Measurements from ENCODE around the gene SLC9B1.
"Not testable (repeated sequence)": the region's sequence is repeated elsewhere in the genome, so short reads cannot be mapped to it uniquely, and the experiment has no call there.

DNA sequence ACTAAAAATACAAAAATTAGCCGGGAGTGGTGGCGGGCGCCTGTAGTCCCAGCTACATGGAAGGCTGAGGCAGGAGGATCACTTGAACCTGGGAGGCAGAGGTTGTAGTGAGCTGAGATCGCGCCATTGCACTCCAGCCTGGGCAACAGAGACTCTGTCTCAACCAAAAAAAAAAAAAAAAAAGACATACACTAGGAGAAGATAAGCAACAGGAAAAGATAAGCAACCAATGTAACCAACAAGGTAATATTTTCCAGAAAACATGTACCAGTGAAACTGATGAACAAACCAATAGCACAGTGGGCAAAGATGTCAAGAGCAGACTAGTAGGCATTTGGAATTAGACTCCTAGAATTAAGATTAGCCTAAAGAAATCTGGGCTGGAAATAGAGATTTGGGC lies 154.2 kb downstream of the SLC9B1 start:
- not testable (repeated sequence) for TF ChIP-seq BHLHE40 (IDR thresholded peaks at IDR 0.05; ENCODE audit: borderline replicate concordance); TARDBP (IDR thresholded peaks at IDR 0.05); FOXK2 (IDR thresholded peaks at IDR 0.05)
